ENCODE measurements around the gene DNASE2. TPM values are rescaled to one million over a fixed set of nuclear protein-coding genes. Genes with fewer than 3 reads are reported as not detected.
"Not testable (repeated sequence)": the region's sequence is repeated elsewhere in the genome, so short reads cannot be mapped to it uniquely, and the experiment has no call there.

Gene DNASE2
- total RNA-seq, 1 experiment from 2014 or later, result 35.7 TPM

GRCh38 chr19:12847159-12848139 lies 33.8 kb downstream of the DNASE2 start (continued):
- TF ChIP-seq CREB1 (CRISPR knock-in tag; IDR thresholded peaks at IDR 0.05) (no peak), ZNF121 (CRISPR knock-in tag; IDR thresholded peaks at IDR 0.05) (0 out of 2 replicates have a peak, but pooled peaks have one; percentile 2), FOXP1 (CRISPR knock-in tag; IDR thresholded peaks at IDR 0.05; ENCODE audit: borderline replicate concordance) (peak; percentile 19; the same call in 1 of the 2 replicates), GRHL2 (CRISPR knock-in tag; IDR thresholded peaks at IDR 0.05; ENCODE audit: insufficient replicate concordance, severe bottlenecking) (no peak), JAZF1 (CRISPR knock-in tag; IDR thresholded peaks at IDR 0.05) (no peak), MAX (CRISPR knock-in tag; IDR thresholded peaks at IDR 0.05) (peak; percentile 86), ZNF396 (CRISPR knock-in tag; IDR thresholded peaks at IDR 0.05; ENCODE audit: borderline replicate concordance) (no peak), TEAD1 (CRISPR knock-in tag; IDR thresholded peaks at IDR 0.05) (0 out of 2 replicates have a peak, but pooled peaks have one; percentile 14)
- TF ChIP-seq, protein P1, sequence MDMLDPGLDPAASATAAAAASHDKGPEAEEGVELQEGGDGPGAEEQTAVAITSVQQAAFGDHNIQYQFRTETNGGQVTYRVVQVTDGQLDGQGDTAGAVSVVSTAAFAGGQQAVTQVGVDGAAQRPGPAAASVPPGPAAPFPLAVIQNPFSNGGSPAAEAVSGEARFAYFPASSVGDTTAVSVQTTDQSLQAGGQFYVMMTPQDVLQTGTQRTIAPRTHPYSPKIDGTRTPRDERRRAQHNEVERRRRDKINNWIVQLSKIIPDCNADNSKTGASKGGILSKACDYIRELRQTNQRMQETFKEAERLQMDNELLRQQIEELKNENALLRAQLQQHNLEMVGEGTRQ (CRISPR knock-in tag; IDR thresholded peaks at IDR 0.05), result peak; percentile 80

- not testable (repeated sequence) for ATAC-seq; H3K27ac Mint-ChIP-seq; H3K4me3 Mint-ChIP-seq; DNase-seq (ENCODE audit: low spot score); H3K9me3 Mint-ChIP-seq
- Mint-ChIP-seq H3K4me1 (peaks cover 11% of the 10 kb centered on the region), H3K36me3 (peaks cover 12% of the 10 kb centered on the region), H3K27me3 (ENCODE audit: low read depth) (peaks cover 21% of the 10 kb centered on the region)
- CTCF ChIA-PET, result interaction anchor here (0.6 to 3.6 kb wide), 24 partner anchors 7 to 207 kb away, joined by 3 to 103 read pairs (median 10); partner anchors contain the start of genes DNASE2, GCDH, HOOK2 and JUNB
- POLR2A ChIA-PET, result interaction anchor here (0.6 to 1.1 kb wide), 3 partner anchors 11 to 165 kb away, joined by 3 to 5 read pairs (median 4); partner anchors contain the start of gene DHPS
These were observed 34.6 kb downstream of the DNASE2 start for GRCh38 chr19:12846613-12847012.

DNA sequence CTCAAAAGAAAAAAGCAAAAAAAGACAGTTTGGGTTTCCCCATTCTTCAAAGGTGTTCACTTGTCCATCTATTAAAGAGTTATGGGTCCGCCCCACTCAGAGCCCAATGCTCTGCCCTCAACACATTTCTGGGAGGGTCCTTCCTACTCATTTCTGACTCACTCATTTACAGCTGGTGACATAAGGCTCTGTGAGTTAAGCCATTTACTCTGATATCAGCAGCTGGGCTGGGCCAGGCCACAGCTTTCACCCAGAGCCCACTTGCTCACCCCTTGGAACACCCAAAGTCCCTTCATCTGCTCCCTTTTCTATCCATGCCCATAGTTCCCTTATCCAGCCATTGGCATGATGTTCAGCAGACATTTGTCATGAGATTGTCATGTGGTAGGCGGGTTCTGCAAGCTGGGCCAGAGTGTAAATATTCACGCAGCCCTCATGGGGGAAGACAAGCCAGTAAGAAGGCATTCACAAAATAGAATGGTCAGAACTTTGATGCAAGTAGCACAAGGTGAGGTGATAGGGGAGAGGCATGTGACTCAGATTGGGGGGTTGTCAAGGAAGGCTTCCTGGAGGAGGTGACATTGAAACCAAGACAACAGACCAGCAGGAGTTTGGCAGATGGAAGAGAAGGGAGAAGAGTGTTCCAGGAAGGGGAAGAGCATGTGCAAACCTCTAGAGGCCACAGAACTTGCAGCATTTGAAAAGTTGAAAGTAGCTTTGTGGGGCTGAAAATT lies 37.1 kb downstream of the DNASE2 start:
- ChIA-PET POLR2A (no interaction called here), CTCF (interaction anchor here (0.8 to 1.1 kb wide), 2 partner anchors 41 to 83 kb away, joined by 4 to 6 read pairs; no protein-coding TSS in a partner anchor)
- ATAC-seq (no peak), DNase-seq (ENCODE audit: low spot score) (no peak)
- Mint-ChIP-seq H3K27ac (no peak overlapping the region), H3K27me3 (ENCODE audit: low read depth) (peaks cover 25% of the 10 kb centered on the region), H3K36me3 (peaks cover 12% of the 10 kb centered on the region), H3K9me3 (no peaks in the 10 kb centered on the region), H3K4me1 (peaks cover 28% of the 10 kb centered on the region), H3K4me3 (no peak overlapping the region)
- TF ChIP-seq FOXP1 (CRISPR knock-in tag; IDR thresholded peaks at IDR 0.05; ENCODE audit: borderline replicate concordance) (no peak), ESRRA (CRISPR knock-in tag; IDR thresholded peaks at IDR 0.05; ENCODE audit: borderline replicate concordance) (no peak), ETV6 (CRISPR knock-in tag; IDR thresholded peaks at IDR 0.05) (no peak), ZNF396 (CRISPR knock-in tag; IDR thresholded peaks at IDR 0.05; ENCODE audit: borderline replicate concordance) (no peak), GABPB1 (CRISPR knock-in tag; IDR thresholded peaks at IDR 0.05) (no peak)
- TF ChIP-seq, protein P2, sequence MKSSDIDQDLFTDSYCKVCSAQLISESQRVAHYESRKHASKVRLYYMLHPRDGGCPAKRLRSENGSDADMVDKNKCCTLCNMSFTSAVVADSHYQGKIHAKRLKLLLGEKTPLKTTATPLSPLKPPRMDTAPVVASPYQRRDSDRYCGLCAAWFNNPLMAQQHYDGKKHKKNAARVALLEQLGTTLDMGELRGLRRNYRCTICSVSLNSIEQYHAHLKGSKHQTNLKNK (CRISPR knock-in tag; IDR thresholded peaks at IDR 0.05), result no peak

DNA sequence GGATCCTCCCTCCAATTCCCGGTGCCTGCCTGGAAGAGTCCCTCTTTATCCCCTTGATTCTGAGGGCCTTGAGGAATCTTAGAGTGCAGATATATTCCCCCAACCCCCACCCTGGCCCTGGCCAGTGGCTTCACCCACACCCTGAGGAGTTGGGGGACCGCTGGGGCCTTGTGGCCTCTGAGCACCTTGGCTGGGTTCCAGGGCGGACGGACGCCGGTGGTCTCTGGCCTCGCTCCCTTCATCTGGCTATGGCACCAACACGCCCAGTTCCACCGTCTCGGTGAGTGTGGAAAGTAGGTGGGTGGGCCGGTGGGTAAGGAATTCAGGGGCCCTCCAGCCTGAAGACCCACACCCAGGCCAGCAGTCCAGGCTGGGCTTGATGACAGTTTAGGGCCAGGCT lies 37.9 kb downstream of the DNASE2 start:
- CTCF ChIA-PET, result no interaction called here
- Mint-ChIP-seq H3K9me3 (no peaks in the 10 kb centered on the region), H3K36me3 (peaks cover 9% of the 10 kb centered on the region), H3K27ac (no peak overlapping the region), H3K27me3 (ENCODE audit: low read depth) (peaks cover 27% of the 10 kb centered on the region), H3K4me1 (peaks cover 31% of the 10 kb centered on the region), H3K4me3 (no peak overlapping the region)
- DNase-seq (ENCODE audit: low spot score), result no peak
- POLR2A ChIA-PET, result no interaction called here
- no peak for ATAC-seq
- TF ChIP-seq TP53 (CRISPR knock-in tag; IDR thresholded peaks at IDR 0.05) (no peak), GRHL2 (CRISPR knock-in tag; IDR thresholded peaks at IDR 0.05; ENCODE audit: insufficient replicate concordance, severe bottlenecking) (no peak), TEAD4 (CRISPR knock-in tag; IDR thresholded peaks at IDR 0.05) (no peak), MYBL2 (CRISPR knock-in tag; IDR thresholded peaks at IDR 0.05) (no peak), SMAD3 (CRISPR knock-in tag; IDR thresholded peaks at IDR 0.05; ENCODE audit: borderline replicate concordance) (no peak), ATF3 (CRISPR knock-in tag; conservative IDR thresholded peaks at IDR 0.05) (no peak), ERG (CRISPR knock-in tag; IDR thresholded peaks at IDR 0.05) (no peak), ZNF263 (CRISPR knock-in tag; IDR thresholded peaks at IDR 0.05; ENCODE audit: low read depth) (no peak)
- TF ChIP-seq, protein P2 (CRISPR knock-in tag; IDR thresholded peaks at IDR 0.05), result no peak
- TF ChIP-seq, protein P3, sequence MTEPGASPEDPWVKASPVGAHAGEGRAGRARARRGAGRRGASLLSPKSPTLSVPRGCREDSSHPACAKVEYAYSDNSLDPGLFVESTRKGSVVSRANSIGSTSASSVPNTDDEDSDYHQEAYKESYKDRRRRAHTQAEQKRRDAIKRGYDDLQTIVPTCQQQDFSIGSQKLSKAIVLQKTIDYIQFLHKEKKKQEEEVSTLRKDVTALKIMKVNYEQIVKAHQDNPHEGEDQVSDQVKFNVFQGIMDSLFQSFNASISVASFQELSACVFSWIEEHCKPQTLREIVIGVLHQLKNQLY (CRISPR knock-in tag; IDR thresholded peaks at IDR 0.05), result no peak
